ENCODE measurements around the gene TAS2R60.

TAS2R60 gene

DNA sequence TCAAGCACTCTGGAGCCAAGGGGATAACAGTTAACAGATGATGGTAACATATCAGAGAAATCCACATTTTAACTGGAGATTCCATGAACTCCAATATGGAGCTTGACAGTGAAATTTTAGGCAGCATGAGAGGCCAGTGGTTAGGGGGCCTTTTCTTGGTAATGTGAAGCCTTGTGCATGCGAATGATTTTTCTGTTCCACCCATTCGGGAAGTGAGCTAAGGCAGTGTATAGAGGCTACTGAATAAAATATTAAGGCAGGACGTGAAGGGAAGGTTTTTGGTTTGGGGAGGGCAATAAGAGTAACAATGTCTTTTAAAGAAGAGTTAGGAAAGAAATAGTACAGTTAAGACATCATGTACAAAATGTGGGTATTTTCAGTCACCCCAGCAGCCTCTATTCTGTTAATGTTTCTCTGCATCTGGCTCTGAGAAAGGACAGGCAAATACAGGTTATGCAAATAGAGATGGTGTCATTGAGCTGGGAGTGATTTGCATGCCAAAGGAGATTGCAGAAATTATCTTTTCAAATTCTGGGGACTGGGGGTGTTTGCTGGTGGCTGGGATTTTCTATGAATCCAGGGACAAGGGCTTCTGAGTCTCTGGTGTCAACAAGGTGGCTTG lies 6.8 kb upstream of the TAS2R60 start:
- H3K27ac ChIP-seq = no peak overlapping the region
- TF ChIP-seq ZFX (IDR thresholded peaks at IDR 0.05) = no peak
- TF ChIP-seq, protein P1, sequence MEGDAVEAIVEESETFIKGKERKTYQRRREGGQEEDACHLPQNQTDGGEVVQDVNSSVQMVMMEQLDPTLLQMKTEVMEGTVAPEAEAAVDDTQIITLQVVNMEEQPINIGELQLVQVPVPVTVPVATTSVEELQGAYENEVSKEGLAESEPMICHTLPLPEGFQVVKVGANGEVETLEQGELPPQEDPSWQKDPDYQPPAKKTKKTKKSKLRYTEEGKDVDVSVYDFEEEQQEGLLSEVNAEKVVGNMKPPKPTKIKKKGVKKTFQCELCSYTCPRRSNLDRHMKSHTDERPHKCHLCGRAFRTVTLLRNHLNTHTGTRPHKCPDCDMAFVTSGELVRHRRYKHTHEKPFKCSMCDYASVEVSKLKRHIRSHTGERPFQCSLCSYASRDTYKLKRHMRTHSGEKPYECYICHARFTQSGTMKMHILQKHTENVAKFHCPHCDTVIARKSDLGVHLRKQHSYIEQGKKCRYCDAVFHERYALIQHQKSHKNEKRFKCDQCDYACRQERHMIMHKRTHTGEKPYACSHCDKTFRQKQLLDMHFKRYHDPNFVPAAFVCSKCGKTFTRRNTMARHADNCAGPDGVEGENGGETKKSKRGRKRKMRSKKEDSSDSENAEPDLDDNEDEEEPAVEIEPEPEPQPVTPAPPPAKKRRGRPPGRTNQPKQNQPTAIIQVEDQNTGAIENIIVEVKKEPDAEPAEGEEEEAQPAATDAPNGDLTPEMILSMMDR (conservative IDR thresholded peaks at IDR 0.05) = no peak

DNA sequence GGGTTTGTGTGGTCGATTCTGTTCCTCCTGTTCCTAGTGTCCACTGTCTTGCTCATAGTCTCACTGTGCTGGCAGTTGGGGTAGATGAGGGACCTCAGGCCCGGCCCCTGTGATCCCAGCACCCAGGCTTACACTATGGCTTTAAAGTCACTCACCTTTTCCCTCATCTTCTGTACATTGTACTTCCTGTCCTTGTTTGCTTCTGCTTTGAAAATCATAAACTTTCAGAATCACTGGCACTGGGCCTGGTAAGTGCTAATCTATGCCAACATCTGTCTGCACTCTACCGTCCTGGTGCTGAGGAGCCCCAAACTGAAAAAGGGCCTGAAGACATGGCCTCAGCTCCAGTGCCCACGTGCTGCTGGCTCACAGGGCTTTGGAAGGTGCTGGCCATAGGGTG lies 5.7 kb upstream of the TAS2R60 start:
- TF ChIP-seq ZFX (IDR thresholded peaks at IDR 0.05) = no peak
- TF ChIP-seq, protein P1 (conservative IDR thresholded peaks at IDR 0.05) = no peak
- H3K27ac ChIP-seq = no peak overlapping the region

DNA sequence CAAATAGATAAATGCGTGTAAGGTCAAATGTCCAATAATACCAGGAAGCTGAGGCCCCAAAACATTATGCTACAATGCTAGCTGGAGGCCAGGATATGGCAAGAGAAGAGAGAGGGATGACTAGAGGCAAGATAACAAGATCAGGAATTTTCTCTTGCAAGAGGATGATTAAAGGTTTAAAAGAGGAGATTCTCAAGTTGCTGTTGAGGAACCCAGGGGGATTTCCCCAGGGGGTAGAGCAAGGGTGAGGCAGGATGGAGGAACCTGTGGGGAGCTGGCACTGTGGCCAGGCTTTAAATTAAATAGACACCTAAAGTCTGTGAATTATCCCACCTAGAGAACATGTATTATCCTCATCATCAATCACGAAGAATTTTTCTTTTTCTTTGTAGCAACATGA lies 3.4 kb upstream of the TAS2R60 start:
- TF ChIP-seq, protein P1 (conservative IDR thresholded peaks at IDR 0.05) = no peak
- no peak for TF ChIP-seq ZFX (IDR thresholded peaks at IDR 0.05)
- H3K27ac ChIP-seq = no peak overlapping the region

DNA sequence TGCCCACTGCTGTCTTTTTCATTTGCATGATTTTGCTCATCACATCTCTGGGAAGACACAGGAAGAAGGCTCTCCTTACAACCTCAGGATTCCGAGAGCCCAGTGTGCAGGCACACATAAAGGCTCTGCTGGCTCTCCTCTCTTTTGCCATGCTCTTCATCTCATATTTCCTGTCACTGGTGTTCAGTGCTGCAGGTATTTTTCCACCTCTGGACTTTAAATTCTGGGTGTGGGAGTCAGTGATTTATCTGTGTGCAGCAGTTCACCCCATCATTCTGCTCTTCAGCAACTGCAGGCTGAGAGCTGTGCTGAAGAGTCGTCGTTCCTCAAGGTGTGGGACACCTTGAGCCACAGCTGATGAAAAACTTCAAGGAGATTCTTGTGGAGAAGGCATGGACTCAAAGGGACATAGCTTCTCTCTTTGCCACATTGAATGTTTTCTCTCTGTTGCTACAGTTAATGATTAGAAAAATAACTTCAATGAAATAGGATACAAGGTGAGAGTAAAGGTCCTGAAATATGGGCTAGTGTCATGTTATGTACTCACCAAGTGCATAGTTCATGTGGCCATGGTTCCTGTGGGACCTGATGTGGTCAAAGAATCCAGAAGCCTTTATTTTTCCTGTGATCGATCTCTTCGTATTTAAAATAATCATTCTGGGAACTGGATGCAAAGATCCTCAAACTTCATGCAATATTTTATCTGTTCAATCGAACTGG lies 970 bp downstream of the TAS2R60 start:
- no peak for TF ChIP-seq ZFX (IDR thresholded peaks at IDR 0.05)
- TF ChIP-seq, protein P1 (conservative IDR thresholded peaks at IDR 0.05) = no peak
- H3K27ac ChIP-seq = no peak overlapping the region

DNA sequence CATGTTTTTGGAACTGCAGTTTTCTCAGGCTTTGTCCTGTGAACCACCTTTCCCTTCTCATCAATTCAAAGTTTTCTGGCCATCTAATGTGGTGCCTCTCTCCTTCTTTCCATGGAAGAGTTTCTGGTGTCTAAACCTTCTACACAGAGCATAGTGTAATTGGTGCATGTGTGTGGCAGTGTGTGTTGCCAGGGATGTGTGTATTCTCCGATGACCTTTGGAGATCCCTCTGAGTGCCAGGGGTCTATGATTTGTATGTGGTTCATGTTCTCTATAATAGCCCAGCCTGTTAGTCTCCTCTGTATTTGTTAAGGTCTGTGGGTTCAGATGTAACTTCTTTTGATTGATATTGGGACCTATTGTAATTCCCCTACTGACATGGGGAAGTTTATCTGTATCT lies 1.5 kb downstream of the TAS2R60 start:
- H3K27ac ChIP-seq = no peak overlapping the region
- TF ChIP-seq ZFX (IDR thresholded peaks at IDR 0.05) = no peak
- TF ChIP-seq, protein P1 (conservative IDR thresholded peaks at IDR 0.05) = no peak

DNA sequence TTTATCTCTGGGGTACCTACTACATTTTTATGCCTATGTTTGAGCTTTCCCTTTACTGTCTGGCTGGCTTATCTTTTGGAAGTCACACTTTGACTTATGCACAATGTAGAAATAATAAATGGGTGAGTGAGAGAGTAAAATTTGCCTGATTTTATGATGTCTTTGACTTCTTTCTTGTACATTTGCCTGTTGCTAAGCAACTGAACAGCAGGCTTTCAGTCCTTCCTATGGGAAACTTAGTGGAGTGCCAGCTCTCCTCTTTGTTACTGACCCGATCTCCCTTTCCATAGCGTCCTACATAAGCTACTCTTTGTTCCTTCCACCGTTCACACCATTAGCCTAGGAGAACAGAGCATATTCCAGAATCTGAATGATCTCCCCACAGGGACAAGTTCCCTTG lies 4.2 kb downstream of the TAS2R60 start:
- TF ChIP-seq, protein P1 (conservative IDR thresholded peaks at IDR 0.05) = no peak
- TF ChIP-seq ZFX (IDR thresholded peaks at IDR 0.05) = no peak

DNA sequence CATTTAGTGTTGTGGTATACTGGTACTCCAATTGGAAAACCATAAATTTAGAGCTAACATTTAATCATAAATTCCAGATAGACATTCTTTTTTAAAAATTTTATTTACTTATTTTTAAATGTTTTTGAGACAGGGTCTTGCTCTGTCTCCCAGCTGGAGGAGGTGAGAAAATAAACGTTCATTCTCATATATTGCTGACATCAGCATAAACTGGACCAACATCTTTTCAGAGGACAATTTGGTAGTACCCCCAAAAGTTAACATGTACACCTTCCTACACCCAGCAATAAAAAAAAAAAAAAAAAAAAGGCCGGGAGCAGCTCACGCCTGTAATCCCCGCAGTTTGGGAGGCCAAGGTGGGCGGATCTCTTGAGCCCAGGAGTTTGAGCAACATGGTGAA lies 5.2 kb downstream of the TAS2R60 start:
- TF ChIP-seq ZFX (IDR thresholded peaks at IDR 0.05) = no peak
- TF ChIP-seq, protein P1 (conservative IDR thresholded peaks at IDR 0.05) = no peak
- H3K27ac ChIP-seq = no peak overlapping the region

More for the DNA sequence above, 4.2 kb downstream of the TAS2R60 start:
- no peak overlapping the region for H3K27ac ChIP-seq
